Measurements from ENCODE around the gene FA2H.
"Not testable (repeated sequence)": the region's sequence is repeated elsewhere in the genome, so short reads cannot be mapped to it uniquely, and the experiment has no call there.

FA2H gene, protein sequence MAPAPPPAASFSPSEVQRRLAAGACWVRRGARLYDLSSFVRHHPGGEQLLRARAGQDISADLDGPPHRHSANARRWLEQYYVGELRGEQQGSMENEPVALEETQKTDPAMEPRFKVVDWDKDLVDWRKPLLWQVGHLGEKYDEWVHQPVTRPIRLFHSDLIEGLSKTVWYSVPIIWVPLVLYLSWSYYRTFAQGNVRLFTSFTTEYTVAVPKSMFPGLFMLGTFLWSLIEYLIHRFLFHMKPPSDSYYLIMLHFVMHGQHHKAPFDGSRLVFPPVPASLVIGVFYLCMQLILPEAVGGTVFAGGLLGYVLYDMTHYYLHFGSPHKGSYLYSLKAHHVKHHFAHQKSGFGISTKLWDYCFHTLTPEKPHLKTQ

DNA sequence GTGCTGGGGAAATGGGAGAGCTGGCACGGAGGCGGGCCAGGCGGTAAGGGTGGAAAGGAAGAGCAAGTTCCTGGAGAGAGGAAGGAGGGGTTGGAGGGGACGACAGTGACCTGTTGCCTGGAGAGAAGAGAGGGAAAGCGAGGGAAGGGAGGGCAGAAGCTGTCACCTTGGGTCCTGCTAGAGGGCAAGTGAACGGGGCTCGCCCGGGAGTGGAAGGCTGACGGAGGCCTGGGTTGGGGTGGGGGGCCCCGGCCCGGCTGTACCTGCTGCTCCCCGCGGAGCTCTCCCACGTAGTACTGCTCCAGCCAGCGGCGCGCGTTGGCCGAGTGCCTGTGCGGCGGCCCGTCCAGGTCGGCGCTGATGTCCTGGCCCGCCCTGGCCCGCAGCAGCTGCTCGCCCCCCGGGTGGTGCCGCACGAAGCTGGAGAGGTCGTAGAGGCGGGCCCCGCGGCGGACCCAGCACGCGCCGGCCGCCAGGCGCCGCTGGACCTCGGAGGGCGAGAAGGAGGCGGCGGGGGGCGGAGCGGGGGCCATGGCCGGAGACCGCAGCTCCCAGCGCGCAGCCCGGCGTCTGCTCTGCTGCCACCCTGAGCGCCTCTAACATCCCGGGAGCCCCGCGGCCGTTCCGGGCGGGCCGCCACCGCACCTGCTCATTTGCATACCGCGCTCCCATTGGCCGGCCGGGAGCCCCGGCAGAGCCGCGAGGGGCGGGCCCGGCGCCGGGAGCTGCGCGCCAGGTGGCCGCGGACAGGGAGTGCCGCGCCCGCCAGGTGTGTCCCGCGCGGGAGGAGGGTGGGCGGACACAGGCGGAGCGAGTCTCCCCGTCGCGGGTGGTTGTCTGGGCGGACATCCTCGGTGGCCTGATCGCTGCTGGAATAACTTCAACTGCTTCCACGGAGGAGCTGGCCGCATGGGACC lies at the start of gene FA2H:
Gene FA2H (minus strand): TSS at position 598 of the 917 bp plus-strand sequence. CDS start 65 bp downstream, at position 533.
- peak; percentile 89 for DNase-seq (ENCODE audit: low spot score)

DNA sequence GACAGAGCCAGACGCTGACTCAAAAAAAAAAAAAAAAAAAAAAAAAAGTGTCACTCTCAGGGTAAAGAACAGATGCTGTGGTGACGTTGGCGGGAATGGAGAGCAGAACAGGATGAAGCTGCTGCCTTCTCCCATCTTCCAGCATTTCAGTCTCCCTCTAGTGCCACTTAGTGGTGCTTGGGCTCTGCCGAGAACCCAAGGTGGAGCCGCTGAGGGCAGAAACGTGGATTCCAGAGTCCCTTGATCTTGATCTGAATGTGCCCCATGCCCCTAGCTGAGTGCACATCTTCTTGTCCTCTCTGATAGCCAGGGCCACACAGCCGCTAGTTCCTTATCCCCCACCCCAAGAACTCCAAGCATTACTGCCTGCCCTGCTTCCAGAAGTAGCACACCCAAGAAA lies 43.2 kb upstream of the FA2H start:
- DNase-seq (ENCODE audit: low spot score) = no peak

DNA sequence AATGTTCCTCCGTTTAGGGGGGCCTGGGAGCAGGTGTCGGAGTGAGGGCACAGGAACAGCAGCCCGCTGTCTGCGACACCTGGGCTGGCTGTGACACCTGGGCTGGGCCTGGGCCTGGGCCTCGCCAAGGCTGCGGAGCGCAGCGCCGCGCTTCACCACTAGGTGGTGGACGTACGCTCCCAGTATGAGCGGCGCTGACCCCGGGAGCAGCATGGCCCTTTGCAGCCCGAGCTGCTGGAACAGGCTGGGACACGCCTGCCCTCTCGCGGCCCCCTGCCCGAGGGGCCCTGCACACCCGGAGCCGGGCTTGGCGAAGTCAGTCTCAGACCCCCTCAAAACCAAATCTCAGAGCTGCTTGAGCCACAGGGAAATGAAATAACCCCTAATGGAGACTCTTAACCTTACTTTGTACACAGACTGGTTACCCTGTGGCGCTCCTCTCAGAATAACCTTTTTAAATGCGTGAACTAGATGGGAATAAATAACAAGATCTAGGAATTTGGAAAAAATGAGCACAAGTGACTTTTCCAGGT lies 38.6 kb upstream of the FA2H start:
- peak; percentile 82 for DNase-seq (ENCODE audit: low spot score)

DNA sequence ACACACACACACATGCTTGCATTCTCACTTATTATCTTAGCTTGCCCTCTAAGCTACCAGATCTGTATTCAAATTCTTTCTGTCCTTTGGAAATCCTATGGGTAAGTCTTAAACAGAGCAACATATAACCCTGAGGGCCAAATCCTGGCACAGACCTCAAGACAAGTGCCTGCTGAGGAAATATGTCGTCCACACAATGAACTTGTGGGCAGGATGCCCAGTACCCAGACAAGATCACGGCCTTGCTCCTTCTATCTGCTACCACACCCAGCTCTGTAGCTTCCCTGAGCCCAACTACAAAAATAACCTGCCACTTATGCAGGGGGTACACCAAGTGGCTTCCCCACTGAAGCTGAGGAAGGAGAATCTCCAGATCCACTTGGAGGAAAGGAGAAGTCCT lies 37.3 kb upstream of the FA2H start:
- DNase-seq (ENCODE audit: low spot score) = peak; percentile 28

DNA sequence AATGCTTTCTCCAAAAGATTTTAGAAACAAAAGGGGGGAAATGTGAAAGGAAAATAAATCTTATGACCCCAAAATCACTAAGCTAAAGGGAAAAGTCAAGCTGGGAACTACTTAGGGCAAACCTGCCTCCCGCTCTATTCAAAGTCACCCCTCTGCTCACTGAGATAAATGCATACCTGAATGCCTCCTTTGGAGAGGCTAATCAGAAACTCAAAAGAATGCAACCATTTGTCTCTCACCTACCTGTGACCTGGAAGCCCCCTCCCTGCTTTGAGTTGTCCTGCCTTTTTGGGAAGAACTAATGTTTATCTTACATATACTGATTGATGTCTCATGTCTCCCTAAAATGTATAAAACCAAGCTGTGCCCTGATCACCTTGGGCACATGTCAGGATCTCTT lies 36.6 kb upstream of the FA2H start:
- not testable (repeated sequence) for DNase-seq (ENCODE audit: low spot score)

DNA sequence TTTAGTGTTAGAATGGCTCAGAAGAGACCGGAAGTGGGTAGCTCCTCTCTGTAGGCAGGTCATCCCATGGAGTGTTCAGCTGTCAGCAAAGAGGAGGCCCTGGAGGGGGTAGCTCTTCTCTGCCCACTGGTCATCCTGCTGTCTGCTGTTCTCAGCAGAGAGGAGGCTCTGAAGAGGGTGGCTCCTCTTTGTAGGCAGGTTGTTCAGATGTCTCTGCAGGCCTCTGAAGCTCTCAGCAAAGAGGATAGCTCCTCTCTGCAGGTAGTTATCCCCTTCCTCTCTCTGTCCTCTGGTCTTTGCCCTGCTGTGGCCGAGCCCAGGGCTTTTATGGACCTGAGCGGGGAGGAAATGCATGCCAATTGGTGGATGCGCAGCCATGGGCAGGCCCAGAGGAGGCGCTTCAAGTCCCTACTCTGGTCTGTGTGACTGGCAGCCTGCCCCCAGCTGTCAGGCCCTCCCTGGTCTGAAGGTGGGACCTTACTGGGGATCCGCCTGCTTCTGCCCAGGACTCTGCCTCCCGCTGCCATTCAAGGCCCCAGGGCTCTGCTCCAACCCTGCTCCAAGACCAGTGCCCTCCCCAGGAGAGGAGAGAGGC lies 32.5 kb upstream of the FA2H start:
- no peak for DNase-seq (ENCODE audit: low spot score)

DNA sequence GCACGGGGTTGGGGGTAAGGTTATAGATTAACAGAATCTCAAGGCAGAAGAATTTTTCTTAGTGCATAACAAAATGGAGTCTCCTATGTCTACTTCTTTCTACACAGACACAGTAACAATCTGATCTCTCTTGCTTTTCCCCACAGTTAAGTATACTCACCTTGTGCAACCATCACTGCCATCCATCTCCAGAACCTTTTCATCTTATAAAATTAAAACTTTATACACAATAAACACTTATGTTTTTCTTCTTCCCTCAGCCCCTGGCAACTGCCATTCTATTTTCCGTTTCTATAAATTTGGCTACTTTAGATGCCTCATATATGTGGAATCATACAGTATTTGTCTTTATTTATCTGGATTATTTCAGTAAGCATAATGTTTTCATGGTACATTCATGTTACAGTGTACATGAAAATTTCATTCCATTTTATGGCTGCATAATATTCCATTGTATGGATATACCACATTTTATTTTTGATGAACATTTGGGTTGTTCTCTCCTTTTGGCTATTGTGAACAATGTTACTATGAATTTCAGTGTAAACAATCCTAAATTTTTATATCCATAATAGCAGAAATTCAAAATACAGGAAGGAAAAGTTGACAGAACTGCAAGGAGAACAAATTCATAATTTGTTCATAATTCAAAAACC lies 25.7 kb upstream of the FA2H start:
- no peak for DNase-seq (ENCODE audit: low spot score)

DNA sequence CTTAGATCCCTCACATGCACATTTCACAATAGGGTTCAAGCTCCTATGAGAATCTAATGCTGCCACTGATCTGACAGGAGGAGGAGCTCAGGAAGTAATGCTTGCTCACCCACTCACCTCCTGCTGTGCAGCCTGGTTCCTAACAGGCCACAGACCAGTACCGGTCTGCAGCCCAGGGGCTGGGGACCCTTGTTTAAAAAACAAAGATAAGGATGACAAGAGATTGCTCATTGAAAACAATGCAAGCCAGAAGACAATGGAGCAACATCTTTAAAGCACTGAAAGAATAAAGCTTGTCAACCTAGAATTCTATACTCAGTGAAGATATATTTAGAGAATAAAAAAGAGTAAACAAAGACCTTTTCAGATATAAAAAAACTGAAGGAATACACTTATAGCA lies 22.8 kb upstream of the FA2H start:
- DNase-seq (ENCODE audit: low spot score) = no peak

DNA sequence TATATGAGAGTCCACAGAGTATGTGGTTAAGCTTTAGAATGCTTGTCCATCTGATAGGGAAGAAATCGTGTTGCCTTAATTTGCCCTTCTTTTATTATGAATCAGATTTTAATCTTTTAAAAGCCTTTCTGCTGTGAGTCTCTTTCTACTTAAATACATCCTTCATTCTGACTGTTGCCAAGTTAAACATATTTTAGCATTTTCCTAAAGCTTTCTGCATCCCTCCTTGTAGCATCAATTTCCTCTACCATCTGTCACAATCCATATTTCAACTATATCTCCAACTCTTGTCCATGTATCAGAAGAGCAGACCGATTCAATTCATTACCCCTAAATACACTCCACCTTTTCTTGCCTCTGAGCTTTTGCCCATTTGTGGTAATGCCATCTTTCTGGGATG lies 20.5 kb upstream of the FA2H start:
- no peak for DNase-seq (ENCODE audit: low spot score)

DNA sequence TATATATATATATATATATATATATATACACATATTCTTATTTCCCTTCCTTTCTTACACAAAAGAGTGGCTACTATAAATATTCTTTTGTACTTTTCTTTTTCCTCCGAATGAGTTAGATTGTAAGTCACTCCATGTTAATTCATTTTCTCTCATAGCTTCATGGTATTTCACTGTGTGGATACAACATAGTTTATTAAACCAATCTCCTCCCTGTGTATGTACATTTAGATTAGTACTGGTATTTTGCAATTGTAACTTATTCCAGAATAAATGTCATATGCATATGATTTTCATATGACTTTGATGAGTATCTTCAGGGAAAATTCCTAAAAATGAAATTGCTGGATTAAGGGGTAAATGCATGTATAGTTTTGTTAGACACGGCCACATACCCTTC lies 20.0 kb upstream of the FA2H start:
- no peak for DNase-seq (ENCODE audit: low spot score)

DNA sequence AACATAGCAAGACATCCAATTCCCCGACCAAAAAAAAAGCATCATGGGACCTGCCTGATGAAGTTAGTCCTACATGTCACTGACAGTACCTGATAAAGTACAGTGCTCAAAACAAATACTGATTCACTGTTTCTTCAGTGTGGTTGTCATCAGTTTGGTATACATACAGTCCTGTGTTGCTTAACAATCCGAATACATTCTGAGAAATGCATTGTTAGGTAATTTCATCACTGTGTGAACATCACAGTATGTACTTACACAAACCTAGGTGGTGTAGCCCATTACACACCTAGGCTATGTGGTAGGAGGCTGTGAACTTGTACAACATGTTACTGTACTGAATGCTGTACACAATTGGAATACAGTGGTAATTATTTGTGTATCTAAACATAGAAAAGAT lies 19.0 kb upstream of the FA2H start:
- DNase-seq (ENCODE audit: low spot score) = no peak

DNA sequence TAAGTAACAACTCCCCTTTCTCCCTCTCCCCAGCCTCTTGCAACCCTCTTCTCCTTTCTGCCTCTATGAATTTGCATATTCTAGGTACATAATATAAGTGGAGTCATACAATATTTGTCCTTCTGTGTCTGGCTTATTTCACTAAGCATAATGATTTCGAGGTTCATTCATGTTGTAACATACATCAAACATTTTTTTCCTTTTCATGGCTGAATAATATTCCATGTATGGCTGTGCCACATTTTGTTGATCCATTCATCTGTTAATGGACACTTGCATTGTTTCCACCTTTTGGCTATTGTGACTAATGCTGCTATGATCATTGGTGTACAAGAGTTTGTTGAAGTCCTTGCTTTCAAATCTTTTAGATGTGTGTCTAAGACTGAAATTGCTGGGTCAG lies 17.6 kb upstream of the FA2H start:
- DNase-seq (ENCODE audit: low spot score) = no peak

DNA sequence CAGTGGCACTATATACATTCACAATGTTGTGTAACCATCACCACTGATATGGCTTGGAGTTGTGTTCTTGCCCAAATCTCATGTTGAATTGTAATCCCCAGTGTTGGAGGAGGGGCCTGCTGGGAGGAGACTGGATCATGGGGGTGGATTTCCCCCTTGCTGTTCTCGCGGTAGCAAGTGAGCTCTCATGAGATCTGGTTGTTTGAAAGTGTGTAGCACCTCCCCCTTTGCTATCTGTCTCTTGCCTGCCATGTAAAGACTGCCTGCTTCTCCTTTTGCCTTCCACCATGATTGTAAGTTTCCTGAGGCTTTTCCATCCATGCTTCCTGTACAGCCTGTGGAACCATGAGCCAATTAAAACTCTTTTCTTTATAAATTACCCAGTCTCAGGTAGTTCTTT lies 17.1 kb upstream of the FA2H start:
- not testable (repeated sequence) for DNase-seq (ENCODE audit: low spot score)

DNA sequence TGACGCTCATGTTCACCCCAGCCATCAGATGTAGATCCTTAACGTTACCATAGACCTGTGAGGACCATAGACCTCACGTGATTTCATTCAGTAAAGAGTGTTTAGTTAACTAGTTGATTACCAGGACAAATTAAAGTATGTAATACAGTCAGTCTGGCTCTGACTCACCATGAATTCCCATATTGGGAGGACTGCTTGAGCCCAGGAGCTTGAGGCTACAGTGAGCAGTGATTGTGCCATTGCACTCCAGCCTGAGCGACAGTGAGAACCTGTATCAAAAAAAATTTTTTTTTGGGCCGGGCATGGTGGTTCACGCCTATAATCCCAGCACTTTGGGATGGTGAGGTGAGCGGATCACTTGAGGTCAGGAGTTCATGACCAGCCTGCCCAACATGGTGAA lies 13.5 kb upstream of the FA2H start:
- DNase-seq (ENCODE audit: low spot score) = no peak

DNA sequence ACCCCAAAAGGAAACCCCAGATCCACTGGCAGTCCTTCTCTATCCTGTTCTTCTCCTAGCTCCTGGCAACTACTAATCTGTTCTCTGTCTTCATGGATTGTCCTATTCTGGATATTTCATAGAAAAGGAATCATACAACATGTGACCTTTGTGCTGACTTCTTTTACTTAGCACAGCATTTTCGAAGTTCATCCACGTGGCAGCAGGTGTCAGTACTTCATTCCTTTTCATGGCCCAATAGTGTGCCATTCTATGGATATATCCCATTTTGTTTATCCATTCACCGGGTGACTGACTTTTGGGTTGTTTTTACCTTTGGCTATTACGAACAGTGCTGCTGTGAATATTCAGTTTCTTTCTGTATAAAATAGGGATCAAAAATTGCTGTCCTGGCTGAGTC lies 10.4 kb upstream of the FA2H start:
- DNase-seq (ENCODE audit: low spot score) = no peak

DNA sequence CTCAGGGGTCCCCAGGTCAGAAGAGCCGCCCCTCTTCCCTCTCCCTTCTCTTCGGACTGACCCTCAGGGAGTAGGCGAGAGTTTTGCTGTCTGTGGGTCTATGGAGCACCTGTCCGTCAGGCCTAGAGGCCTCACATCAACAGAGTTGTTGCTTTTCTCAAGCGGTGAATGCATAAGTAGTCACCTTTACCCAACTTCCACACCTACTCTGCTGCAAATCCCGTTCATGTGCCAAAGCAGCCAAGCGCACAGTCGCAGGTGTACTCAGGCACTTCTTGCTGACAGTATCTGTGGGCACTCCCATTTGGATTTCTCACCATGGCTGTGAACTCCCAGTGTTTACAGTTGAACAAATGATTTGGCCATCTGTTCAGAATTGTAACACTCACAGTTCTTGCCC lies 4.0 kb upstream of the FA2H start:
- no peak for DNase-seq (ENCODE audit: low spot score)

DNA sequence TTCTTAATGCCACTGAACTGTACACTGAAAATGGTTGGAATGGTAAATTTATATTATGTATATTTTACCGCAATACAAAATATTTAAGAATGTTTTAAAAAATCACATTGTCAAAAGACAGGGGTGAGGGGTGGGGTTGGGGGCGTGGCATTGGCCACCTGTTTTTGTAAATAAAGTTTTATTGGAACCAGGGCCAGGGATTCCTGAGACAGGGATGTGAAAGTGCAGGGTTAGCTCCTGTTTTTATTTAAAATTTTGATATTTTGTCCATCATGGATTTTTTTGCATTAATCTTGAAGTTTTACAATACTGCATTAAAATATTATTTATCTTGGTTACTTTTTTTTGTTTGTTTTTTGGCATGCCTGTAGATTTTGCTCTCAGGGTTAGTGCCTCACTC lies 2.3 kb upstream of the FA2H start:
- no peak for DNase-seq (ENCODE audit: low spot score)

DNA sequence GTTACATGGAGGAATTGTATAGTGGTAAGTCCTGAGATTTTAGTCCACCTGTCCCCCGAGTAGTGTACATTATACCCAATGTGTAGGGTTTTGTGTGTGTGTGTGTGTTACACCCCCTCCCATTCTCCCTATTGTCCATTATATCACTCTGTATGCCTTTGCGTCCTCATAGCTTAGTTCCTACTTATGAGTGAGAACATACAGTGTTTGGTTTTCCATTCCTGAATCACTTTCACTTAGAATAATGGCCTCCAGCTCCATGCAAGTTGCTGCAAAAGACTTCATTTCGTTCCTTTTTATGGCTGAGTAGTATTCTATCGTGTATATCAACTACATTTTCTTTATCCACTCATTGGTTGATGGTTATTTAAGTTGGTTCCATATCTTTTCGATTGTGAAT lies 635 bp upstream of the FA2H start:
- no peak for DNase-seq (ENCODE audit: low spot score)

DNA sequence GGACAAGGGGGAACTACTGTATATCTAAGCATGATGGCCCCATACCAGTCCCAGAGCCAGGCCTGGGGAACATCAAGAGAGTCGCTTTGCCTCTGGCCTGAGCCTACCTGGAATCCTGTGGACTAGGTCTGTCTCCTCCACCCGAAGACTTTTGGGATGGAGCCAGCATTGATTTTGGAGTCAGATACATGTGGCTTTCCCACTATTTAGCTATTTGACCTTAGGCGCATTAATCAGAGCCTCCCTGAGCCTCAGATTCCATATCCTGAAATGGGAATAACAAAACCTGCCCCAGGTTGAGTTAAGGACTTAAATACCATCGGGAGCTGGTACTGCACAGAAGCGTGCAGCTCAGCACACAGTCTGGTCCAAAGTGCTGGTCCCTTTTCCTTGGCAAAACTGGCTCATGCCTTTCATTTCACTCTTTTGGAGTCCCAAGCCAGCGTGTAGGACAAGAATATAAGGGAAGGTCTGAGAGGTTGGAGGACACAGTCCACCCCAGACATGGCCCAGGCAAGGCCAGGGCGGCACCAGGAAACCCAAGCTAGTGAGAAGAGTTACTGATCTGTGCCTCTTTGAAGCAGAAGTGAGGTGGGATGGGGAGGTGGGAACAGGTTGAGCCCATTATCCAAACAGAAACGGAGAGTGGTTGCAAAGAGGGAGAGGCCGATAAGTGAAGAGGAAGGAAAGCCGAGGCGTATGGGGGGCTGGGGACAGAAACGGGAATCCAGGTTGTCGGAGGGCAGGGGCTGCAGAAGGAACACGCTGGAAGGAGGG lies 986 bp downstream of the FA2H start:
- DNase-seq (ENCODE audit: low spot score) = no peak

DNA sequence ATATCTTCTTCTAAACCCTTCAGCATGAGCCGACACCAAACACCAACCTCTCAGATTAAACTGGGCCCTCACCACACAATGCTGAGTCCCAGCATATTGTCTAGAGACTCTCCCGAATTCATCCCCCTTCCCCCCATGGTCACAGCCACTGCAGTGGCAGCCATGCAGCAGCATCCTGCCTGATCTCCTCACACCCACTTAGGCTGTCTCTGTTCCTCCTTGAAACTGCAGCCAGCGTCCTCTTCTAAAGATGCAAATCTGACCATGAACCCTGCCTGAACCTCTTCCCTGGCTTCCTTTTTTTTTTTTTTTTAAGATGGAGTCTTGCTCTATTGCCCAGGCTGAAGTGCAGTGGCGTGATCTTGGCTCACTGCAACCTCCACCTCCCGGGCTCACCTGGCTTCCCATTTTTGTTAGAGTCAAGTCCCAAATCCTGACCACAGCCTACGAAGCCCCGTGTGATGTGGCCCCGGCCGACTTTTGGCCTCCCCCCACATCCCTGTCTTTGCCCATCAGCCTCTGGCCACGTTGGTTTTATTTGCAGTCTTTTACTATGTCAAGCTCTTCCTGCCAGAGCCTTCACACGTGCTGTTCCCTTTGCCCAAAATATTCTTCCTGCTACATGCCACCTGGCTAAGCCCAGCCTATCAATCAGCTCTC lies 2.8 kb downstream of the FA2H start:
- no peak for DNase-seq (ENCODE audit: low spot score)

Measured in pons (tissue), 1 donor.